Iris pigment epithelial cell (primary cell): ENCODE results near the gene MAN2A1.
A peak's percentile ranks its signal among the peaks of the same experiment; 100 is the strongest.

Source experiments
- DNase-seq: peaks from one replicate; pipeline ENCODE4 v3.0.0-alpha.2; 2011; ENCODE audit warnings: low read depth

Gene MAN2A1

DNA sequence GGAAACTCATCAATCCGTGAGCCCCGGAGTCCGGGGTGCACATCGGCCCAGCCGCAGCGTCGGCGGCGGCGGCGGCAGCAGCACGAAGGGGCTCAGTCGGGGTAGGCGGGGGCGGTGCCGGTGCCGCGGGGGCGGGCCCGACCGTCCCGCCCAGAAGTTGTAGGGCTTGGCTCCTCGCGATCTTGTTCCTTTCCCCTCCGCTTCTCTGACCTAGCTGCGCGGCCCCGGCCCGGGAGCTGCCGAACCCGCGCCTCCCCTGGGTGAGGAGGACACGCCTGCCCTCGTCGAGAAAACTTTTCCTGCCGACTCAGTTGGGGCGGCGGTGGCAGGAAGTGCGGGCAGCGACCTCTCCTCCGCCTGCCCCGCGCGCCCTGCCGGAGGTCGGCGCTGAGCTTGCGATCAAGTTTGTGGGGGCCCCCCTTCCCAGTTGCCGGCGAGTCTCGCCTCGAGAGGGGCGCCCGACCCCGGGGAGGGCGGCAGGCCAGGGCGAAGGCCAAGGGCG, at the start of gene MAN2A1:
Gene MAN2A1 (plus strand): TSS at position 188 of the 502 bp plus-strand sequence. CDS start 491 bp downstream, outside the sequence.
- peak; percentile 70 for DNase-seq

GRCh38 chr5:109640976-109641375, 48.8 kb upstream of the MAN2A1 start:
- DNase-seq = no peak

GRCh38 chr5:109643791-109644350, 45.9 kb upstream of the MAN2A1 start:
- DNase-seq = no peak

DNA sequence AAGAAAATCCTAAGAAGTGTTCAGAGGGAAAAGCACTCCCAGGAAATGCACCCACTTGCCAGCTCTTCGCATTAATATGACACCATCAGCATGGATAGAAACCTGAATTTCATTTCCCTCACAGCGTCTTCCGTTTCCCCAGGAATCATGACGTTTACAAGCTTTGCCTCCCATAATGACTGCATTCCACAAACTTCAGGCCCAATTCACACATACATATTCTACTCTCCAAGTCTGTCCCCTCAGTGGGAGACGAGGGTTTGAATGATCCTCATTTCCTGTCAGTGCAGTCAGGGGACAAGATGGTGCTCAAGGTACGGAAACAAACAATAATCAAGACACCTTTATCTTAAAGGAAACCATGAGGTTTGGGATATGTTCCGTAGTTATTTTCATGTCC, 44.9 kb upstream of the MAN2A1 start:
- DNase-seq = no peak

DNA sequence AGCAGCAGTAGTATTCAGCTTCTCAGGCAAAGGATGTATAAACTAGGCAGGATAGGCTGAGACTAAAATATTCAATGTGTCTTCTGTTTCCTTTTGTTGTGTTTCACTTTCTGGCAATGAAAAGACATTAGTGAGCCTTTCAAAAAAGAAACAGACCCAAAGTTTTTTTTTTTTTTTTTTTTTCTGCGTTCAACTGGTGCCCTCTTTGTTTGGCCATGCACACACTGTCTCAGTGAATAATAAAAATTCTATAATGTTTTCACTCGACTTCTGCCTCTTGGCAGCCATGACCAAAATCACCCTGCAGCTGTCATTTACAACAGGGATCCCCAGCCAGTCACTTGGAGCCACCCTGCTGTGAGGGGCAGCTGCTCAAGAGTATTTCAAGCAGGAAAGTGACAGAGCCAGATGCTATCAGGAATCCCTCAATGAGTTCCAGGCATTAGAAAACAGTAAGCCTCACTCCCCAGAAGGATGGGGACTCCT, 44.0 kb upstream of the MAN2A1 start:
- DNase-seq = no peak

GRCh38 chr5:109649318-109649717, 40.4 kb upstream of the MAN2A1 start:
- no peak for DNase-seq

- no peak for DNase-seq
Measured at GRCh38 chr5:109650493-109650892, 39.2 kb upstream of the MAN2A1 start.

- peak; percentile 1 for DNase-seq
Measured at GRCh38 chr5:109652096-109652495, 37.6 kb upstream of the MAN2A1 start.

DNA sequence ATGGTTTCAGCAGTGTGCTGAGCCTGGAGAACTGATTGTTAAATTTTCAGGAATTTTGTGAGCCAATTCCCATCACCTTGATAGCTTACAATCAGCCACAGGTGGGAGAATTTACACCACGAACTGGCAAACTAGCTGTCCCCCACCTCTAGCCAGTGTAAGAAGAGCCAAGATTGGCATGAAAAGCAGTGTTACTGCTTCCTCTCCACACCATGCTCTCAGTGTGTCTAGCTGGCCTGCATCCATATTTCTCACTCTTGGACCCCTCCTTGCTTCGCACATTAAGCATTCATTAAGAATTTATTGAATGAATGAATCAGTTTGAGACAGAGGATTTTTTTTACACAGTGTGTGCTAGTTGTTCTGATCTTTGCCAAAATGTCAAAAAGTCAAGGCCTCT, 36.7 kb upstream of the MAN2A1 start:
- DNase-seq = no peak

DNA sequence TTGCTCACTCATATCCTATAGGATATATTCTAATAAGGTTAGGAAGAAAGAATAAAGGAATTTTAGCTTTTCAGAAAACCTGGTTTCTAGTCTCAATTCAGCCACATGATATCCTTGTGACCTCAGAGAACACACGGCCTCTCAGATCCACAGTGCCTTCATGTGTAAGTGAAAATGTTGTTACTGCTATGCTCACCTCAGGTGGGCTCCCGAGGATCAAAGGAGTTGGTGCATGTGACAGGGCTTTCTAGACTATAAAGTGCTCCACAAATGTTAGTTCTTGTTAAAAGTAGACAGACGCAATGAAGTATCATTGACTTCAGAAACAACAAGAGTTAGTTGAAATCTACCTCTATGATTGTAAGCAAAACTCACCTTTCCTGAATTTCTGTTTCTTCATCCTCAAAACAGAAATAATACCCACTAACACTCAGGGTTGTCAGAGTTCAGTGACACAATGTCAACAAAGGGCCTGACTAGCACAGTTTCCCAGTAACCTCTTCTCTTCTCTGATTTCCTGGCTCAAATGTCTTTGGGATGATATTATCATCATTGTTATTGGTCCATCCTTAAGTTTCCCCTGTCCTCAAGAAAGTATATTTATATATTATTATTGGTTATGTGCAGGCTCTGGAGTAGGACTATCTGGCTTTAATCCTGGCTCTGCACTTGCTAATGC, 36.0 kb upstream of the MAN2A1 start:
- no peak for DNase-seq

GRCh38 chr5:109654455-109654854, 35.3 kb upstream of the MAN2A1 start:
- no peak for DNase-seq

DNA sequence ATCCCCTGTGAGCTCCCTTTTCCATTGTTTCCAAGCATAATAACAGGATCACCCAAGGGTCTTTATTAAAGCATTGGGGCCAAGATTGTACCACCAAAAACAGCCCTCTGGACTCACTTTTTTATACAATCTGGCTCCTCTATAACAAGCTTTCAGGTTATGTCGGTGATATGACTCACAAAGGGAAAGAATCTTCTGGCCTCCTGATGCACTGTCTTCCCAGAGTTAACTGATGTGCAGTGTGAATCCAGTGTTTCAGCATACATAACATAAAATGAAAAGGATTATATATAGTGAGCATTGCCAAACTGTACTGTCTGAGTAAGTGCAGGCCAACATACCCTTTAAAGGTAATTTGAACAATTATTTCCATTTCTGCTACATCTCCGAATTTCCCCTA, 33.9 kb upstream of the MAN2A1 start:
- peak; percentile 4 for DNase-seq

DNA sequence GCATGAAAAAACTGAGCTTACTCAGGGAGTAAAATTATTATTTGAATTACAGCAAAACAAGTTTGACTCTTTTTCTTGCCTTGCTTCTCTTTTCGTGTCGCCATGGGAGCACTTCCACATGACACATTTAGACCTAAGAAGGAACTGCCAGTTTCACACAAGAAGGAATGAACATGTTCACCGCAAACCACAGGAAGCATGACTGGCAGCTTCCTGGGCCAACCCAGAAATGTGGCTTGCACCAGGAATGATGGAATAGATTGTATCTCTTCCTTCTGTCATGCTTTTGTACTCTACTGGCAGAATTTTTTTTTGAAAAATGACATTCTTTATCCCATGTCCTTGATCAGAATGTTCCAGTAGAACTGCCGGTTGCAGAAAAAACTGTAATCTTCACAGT, 32.9 kb upstream of the MAN2A1 start:
- DNase-seq = peak; percentile 79

- no peak for DNase-seq
Measured at GRCh38 chr5:109659901-109660300, 29.8 kb upstream of the MAN2A1 start.

GRCh38 chr5:109660301-109660700, 29.4 kb upstream of the MAN2A1 start:
- DNase-seq = no peak

DNA sequence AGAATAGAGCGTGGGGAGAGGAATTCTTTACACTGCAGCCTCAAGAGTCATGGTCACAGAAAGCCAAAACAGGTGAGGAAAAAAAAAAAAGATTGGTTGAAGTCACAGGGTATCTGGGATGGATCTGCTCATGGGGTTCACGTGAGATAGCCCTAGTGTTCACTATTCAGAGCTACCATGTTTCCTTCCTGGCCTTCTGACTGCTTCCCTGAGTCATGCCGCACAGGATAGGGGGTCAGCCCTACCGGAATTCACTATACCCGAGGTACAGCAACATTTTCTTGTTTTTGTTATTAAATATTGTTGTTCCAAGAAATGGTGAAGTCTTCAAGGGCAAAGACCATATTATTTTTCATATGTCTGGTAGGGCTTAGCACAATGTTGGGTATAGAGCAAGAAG, 21.5 kb upstream of the MAN2A1 start:
- DNase-seq = no peak

- DNase-seq = no peak
Measured at GRCh38 chr5:109668668-109669422, 20.9 kb upstream of the MAN2A1 start.

GRCh38 chr5:109669991-109670706, 19.6 kb upstream of the MAN2A1 start:
- DNase-seq = no peak

- DNase-seq = no peak
Measured at GRCh38 chr5:109671136-109671535, 18.6 kb upstream of the MAN2A1 start.

GRCh38 chr5:109674596-109674995, 15.1 kb upstream of the MAN2A1 start:
- no peak for DNase-seq

DNA sequence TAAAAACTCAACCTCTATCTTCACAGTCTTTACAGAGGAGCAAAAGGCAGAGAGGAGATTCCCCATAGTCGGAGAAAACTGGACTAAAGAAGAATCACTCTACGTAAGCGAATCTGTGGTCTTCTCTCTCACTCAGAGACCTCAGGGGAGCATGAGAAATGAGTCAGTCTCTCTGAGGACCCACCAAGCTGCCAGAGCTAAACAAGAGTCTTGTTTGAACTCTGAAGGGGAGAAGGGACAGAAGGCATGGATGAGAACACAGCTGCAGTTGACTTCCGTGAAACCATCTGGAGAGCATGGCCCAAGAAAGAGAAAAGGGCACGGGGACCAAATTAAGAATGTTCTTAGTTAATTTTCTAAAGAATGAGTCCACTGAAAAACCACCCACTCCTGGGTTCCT, 12.8 kb upstream of the MAN2A1 start:
- no peak for DNase-seq

DNA sequence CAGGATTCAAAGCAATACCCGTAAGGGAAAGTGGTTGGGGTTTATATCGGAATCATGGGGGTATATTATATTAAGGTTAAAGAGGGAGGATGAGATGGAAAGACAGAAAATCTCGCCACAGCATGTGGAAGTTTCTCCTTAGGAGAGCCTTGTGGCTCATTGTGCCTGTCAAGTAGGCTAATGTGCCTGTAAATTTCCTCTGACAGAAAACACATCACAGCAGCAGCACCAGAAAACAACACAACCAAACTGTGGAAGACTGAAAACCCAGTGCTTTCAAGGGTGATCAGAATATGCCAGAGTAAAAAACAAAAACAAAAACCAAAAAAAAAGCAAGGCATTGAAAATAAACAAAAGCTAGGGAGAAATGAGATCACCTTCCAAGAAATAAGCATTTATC, 11.3 kb upstream of the MAN2A1 start:
- no peak for DNase-seq
